ENCODE data around the gene RNF207.

RNF207 gene

DNA sequence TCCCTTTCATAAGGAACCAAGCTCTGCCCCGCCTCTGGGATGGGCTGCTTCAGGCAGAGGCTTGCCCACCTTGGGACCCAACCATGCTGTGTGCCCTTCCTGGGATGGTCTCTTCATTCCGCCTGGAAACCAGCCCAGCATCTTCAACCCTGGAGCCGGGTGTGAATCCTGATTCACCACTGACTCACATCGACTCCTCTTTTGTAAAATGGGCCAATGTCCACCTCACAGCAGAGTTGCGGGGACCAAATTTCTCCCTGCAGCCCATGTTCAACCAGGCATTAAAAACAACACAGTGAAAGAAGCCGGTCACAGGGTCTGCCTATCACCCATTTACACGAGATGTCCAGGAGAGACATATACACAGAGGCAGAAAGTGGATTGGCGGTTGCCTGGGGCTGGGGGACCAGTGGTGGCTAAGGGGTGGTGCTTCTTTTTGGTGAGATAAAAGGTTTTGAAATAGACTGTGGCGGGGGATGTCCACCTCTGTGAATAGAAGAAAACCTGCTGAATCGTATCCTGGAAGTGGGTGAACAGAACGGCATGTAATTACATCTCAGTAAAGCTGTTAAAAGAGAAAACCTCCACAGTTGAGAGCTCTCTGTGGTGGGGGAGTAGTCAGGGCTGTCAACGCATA, 61.9 kb downstream of the RNF207 start:
- H3K4me3 ChIP-seq (ENCODE audit: low read depth in 1 of 2, low read length in 2 of 2) = no peak overlapping the region
- H3K27me3 ChIP-seq (ENCODE audit: control insufficient read depth in 1 of 2, insufficient read depth in 2 of 2, low read length in 2 of 2) = no peaks in the 10 kb centered on the region
- H3K27ac ChIP-seq (ENCODE audit: low read depth, low read length) = no peak overlapping the region
- no peaks in the 10 kb centered on the region for H3K9me3 ChIP-seq (ENCODE audit: control insufficient read depth in 1 of 2, low read length in 2 of 2)
- H3K9ac ChIP-seq (ENCODE audit: low read depth in 1 of 2, low read length in 2 of 2) = no peak overlapping the region
- H3K4me1 ChIP-seq (ENCODE audit: control insufficient read depth in 1 of 2, insufficient read depth in 2 of 2, low read length in 2 of 2) = peaks cover 30 to 34% of the 10 kb centered on the region in 2 donors
- H3K36me3 ChIP-seq (ENCODE audit: control insufficient read depth in 1 of 2, insufficient read depth in 2 of 2, low read length in 2 of 2) = peaks cover 0 to 10% of the 10 kb centered on the region in 2 donors

DNA sequence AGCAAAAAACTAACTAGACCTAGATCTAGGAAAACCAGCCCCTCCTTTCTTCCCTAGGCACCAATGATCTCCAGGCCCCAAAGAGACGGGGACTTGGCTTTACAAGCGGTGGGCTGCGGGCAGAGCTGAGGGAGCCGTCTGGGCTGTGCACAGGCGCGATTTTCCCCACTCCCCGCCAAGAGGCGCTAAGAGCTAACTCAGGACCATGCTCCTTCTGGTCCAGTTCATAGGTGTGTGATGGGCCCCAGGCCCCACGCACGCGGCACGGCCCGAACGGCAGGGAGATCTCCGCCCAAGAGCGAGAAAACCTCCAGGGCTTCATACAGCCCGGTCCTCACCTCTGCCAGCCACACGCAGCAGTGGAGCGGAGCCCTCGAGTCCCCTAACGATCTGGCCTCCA, 62.5 kb downstream of the RNF207 start:
- Histone ChIP-seq H3K4me1 (ENCODE audit: control insufficient read depth in 1 of 2, insufficient read depth in 2 of 2, low read length in 2 of 2) (peaks cover 33 to 35% of the 10 kb centered on the region in 2 donors), H3K36me3 (ENCODE audit: control insufficient read depth in 1 of 2, insufficient read depth in 2 of 2, low read length in 2 of 2) (peaks cover 0 to 10% of the 10 kb centered on the region in 2 donors), H3K27ac (ENCODE audit: low read depth, low read length) (no peak overlapping the region), H3K9me3 (ENCODE audit: control insufficient read depth in 1 of 2, low read length in 2 of 2) (no peaks in the 10 kb centered on the region), H3K27me3 (ENCODE audit: control insufficient read depth in 1 of 2, insufficient read depth in 2 of 2, low read length in 2 of 2) (no peaks in the 10 kb centered on the region), H3K9ac (ENCODE audit: low read depth in 1 of 2, low read length in 2 of 2) (no peak overlapping the region), H3K4me3 (ENCODE audit: low read depth in 1 of 2, low read length in 2 of 2) (no peak overlapping the region)

DNA sequence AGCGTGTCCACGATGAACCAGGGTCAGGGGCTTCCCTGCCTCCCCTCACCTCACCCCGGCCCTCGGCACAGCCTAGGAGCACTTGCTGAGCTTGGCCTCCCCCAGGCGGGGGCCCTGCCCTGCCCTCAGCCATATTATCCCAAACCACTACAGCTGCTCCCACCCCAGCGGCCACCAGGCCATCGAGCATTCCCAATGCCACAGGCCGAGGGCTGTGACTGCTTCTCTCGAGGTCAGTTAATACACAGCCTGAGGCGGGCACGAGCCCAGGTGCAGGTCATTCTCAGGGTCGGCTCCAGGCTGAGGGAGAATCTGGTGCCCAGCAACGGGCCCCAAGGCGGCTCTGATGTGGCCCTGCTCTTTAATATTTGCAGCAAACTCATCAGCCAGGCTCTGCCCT, 63.4 kb downstream of the RNF207 start:
- peaks cover 38% of the 10 kb centered on the region in 2 donors for H3K4me1 ChIP-seq (ENCODE audit: control insufficient read depth in 1 of 2, insufficient read depth in 2 of 2, low read length in 2 of 2)
- no peak overlapping the region for H3K4me3 ChIP-seq (ENCODE audit: low read depth in 1 of 2, low read length in 2 of 2)
- no peak overlapping the region for H3K27ac ChIP-seq (ENCODE audit: low read depth, low read length)
- H3K9me3 ChIP-seq (ENCODE audit: control insufficient read depth in 1 of 2, low read length in 2 of 2) = no peaks in the 10 kb centered on the region
- H3K27me3 ChIP-seq (ENCODE audit: control insufficient read depth in 1 of 2, insufficient read depth in 2 of 2, low read length in 2 of 2) = no peaks in the 10 kb centered on the region
- no peak overlapping the region for H3K9ac ChIP-seq (ENCODE audit: low read depth in 1 of 2, low read length in 2 of 2)
- H3K36me3 ChIP-seq (ENCODE audit: control insufficient read depth in 1 of 2, insufficient read depth in 2 of 2, low read length in 2 of 2) = peaks cover under 1 to 4% of the 10 kb centered on the region in 2 donors

DNA sequence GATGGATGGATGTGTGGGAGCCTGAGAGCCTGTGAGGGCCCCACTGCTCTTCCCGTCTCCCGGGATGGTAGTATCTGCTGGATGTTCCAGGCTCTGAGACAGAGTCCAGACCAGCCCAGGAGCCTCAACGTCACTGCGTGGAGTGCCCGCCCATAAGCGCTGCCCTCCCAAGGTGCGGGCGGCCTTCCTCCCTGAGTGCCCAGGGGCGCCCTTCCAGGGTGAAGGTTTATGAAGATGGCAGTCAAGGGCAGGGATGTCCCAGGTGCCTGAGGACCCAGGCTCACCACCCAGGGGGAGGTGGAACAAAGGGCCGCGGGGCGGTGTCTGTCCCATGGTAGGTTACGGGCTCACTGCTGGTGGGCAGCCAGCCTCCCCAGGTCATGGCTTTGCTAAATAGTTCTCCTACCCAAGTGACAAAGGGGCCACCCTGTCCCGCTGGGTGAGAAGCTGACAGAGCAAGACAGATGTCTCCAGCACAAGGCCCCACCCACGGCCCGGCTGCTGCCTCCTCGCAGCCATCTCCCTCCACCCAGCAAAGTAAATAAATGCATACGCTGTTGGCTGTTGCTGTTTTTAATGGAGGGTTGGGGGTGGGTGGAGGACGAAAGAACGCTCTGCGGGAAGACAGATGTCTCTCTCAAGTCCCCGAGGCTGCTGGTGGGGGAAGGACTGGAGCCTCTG, 63.9 kb downstream of the RNF207 start:
- Histone ChIP-seq H3K27me3 (ENCODE audit: control insufficient read depth in 1 of 2, insufficient read depth in 2 of 2, low read length in 2 of 2) (no peaks in the 10 kb centered on the region), H3K36me3 (ENCODE audit: control insufficient read depth in 1 of 2, insufficient read depth in 2 of 2, low read length in 2 of 2) (peaks cover 2 to 4% of the 10 kb centered on the region in 2 donors), H3K9ac (ENCODE audit: low read depth in 1 of 2, low read length in 2 of 2) (peak overlapping the region in 1 of 2 donors; percentile 5), H3K9me3 (ENCODE audit: control insufficient read depth in 1 of 2, low read length in 2 of 2) (no peaks in the 10 kb centered on the region), H3K4me1 (ENCODE audit: control insufficient read depth in 1 of 2, insufficient read depth in 2 of 2, low read length in 2 of 2) (peaks cover 38% of the 10 kb centered on the region in 2 donors), H3K4me3 (ENCODE audit: low read depth in 1 of 2, low read length in 2 of 2) (no peak overlapping the region), H3K27ac (ENCODE audit: low read depth, low read length) (no peak overlapping the region)

DNA sequence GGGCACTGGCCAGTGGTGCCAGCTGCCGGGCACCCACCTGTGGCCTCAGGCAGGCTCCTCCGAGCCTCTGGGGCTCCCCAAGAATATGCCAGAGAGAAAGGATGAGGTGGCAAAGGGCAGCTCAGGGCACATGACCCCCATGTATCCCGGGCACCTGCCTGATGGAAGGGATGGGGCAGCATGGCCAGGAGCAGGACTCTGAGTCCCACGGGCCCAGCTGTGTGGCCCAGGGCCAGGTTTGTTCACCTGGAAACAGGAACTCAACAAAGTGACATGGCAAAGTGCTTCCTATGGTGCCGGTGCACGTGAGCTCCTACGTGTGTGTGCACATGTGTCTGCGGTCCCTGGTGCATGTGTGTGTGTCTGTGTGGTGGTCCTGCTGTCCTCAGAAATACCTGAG, 64.5 kb downstream of the RNF207 start:
- Histone ChIP-seq H3K36me3 (ENCODE audit: control insufficient read depth in 1 of 2, insufficient read depth in 2 of 2, low read length in 2 of 2) (peaks cover 2 to 4% of the 10 kb centered on the region in 2 donors), H3K27ac (ENCODE audit: low read depth, low read length) (peak overlapping the region; percentile 7), H3K27me3 (ENCODE audit: control insufficient read depth in 1 of 2, insufficient read depth in 2 of 2, low read length in 2 of 2) (no peaks in the 10 kb centered on the region), H3K4me3 (ENCODE audit: low read depth in 1 of 2, low read length in 2 of 2) (no peak overlapping the region), H3K4me1 (ENCODE audit: control insufficient read depth in 1 of 2, insufficient read depth in 2 of 2, low read length in 2 of 2) (peaks cover 38% of the 10 kb centered on the region in 2 donors), H3K9me3 (ENCODE audit: control insufficient read depth in 1 of 2, low read length in 2 of 2) (no peaks in the 10 kb centered on the region), H3K9ac (ENCODE audit: low read depth in 1 of 2, low read length in 2 of 2) (peak overlapping the region in 1 of 2 donors; percentile 5)

All from duodenal mucosa (tissue), 2 donors.